ENCODE data around the gene RASGEF1C.
"Not testable (repeated sequence)": the region's sequence is repeated elsewhere in the genome, so short reads cannot be mapped to it uniquely, and the experiment has no call there.

The RASGEF1C gene

GRCh38 chr5:180098991-180099732, 109.8 kb downstream of the RASGEF1C start:
- DNase-seq: peak; percentile 26

DNA sequence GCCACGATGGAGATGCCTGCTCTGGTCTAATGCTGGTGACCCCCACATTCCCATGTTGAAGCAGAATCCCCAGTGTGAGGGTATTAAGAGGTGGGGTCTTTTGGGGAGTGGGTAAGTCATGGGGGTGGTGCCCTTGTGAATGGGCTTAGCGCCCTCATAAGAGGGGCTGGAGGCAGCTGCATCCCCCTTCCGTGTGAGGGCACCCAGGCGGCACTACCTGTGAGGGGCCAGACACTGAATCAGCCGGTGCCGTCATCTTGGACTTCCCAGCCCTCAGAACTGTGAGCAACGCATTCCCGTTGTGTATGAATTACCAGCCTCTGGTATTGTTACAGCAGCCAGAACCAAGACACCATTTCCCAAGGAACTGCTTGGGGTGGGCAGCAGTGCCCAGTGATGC, 110.5 kb downstream of the RASGEF1C start:
- peak; percentile 23 for DNase-seq

DNA sequence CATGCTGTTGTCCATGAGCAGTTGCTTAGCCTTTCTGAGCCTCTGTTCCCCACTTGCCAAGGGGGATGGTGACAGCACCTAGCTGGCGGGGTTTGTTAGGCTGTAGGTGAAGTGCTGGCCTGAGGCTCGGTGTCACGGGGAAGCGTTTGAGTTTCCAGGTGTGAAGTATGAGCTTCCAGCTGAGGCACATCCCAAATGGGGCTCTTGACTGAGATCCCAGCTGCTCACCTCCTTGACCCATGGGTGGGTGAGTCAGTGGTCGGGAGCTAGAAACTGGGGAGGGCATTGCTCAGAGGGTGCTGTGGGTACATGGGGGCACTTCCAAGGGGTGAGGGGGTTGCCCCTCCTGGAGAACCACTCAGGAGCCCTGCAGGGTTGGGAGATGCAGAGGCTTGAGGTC, 111.1 kb downstream of the RASGEF1C start:
- DNase-seq: no peak

- peak; percentile 37 for DNase-seq
Measured at GRCh38 chr5:180097163-180097894, 111.7 kb downstream of the RASGEF1C start.

DNA sequence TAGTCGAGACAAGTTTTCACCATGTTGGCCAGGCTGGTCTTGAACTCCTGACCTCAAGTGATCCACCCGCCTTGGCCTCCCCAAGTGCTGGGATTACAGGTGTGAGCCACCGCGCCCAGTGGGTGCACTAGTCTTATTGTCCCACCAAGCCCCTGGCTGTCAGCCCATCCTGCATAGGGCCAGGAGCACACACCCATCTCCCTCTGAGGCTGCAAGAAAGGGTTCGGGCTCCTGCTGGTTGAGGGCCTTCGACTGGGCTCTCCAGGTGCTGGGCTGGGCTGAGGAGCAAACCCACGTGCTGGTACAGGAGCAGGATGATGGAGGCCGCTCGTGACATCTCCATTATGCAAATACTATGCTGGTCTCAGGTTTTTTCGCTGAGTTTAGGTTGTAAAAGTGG, 112.4 kb downstream of the RASGEF1C start:
- peak; percentile 30 for DNase-seq

DNA sequence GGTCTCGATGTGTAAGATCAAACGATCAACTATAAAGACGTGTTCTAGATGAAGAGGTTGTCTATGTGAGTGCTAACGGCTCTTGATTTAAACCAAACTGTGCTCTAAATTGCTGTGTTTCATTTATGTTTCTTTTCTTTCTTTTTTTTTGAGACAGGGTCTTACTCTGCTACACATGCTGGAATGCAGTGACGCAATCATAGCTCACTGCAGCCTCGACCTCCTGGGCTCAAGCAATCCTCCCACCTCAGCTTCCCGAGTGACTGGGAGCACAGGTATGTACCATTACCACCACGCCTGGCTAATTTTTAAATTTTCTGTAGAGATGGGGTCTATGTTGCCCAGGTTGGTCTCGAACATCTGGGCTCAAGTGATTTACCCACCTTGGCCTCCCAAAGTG, 113.5 kb downstream of the RASGEF1C start:
- DNase-seq: no peak

GRCh38 chr5:180093651-180094382, 115.2 kb downstream of the RASGEF1C start:
- no peak for DNase-seq

DNA sequence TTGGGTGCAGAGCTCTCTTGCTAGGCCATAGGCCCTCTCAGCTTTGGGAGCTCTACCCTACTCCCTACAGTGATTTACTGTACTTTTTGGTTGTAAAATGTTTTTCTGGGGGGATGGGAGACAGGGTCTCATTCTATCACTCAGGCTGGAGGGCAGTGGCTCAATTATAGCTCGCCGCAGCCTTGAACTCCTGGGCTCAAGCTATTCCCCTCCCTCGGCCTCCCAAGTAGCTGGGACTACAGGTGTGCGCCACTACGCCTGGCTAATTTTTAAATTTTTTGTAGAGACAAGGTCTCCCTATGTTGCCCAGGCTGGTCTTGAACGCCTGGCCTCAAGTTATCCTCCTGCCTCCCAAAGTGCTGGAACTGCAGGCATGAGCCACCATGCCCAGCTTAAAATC, 115.8 kb downstream of the RASGEF1C start:
- no peak for DNase-seq

GRCh38 chr5:180090769-180091546, 118.1 kb downstream of the RASGEF1C start:
- DNase-seq: no peak

- peak; percentile 94 for DNase-seq
Measured at GRCh38 chr5:180090098-180090768, 118.8 kb downstream of the RASGEF1C start.

GRCh38 chr5:180089628-180090027, 119.4 kb downstream of the RASGEF1C start:
- not testable (repeated sequence) for DNase-seq

- no peak for DNase-seq
Measured at GRCh38 chr5:180088561-180088960, 120.5 kb downstream of the RASGEF1C start.

DNA sequence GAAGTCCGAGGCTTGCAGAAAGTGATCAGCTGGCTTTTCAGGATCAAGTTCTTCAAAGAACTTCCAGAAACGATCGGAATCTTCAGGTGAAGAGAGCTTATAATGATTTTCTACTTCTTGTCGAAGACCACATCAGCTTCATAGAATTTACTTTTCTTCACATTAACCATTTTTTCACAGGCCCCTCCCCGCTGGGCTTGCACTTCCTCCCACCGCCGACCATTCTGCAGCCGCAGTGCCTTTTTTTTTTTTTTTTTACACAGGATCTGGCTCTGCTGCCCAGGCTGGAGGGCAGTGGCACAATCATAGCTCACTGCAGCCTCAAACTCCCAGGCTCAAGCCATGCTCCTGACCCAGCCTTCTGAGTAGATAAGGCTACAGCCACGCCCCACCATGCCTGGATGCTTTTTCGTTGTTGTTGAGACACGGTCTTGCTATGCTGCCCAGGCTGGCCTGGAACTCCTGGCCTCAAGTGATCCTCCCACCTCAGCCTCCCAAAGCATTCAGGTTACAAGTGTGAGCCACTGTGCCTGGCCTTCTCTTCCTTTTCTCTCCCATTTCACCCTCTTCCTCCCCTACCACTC, 122.1 kb downstream of the RASGEF1C start:
- no peak for DNase-seq

DNA sequence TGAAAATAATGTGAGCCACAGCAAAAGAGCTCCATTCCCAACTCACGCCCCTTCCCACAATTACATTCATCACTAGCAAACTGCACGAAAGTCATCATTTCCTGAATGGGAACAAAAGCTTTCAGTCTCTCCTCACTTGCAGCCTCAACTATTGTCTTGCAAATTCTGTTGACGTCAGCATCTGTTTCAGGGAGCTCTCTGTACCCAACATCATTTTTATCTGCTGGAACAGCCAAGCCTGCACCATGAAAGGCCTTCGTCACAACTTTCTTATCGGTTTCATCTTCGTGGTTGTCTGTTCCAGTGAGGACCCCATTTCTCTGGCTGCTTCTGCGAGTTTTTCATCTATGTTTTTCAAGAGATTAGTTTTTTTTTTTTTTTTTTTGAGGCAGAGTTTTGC, 123.2 kb downstream of the RASGEF1C start:
- DNase-seq: no peak

DNA sequence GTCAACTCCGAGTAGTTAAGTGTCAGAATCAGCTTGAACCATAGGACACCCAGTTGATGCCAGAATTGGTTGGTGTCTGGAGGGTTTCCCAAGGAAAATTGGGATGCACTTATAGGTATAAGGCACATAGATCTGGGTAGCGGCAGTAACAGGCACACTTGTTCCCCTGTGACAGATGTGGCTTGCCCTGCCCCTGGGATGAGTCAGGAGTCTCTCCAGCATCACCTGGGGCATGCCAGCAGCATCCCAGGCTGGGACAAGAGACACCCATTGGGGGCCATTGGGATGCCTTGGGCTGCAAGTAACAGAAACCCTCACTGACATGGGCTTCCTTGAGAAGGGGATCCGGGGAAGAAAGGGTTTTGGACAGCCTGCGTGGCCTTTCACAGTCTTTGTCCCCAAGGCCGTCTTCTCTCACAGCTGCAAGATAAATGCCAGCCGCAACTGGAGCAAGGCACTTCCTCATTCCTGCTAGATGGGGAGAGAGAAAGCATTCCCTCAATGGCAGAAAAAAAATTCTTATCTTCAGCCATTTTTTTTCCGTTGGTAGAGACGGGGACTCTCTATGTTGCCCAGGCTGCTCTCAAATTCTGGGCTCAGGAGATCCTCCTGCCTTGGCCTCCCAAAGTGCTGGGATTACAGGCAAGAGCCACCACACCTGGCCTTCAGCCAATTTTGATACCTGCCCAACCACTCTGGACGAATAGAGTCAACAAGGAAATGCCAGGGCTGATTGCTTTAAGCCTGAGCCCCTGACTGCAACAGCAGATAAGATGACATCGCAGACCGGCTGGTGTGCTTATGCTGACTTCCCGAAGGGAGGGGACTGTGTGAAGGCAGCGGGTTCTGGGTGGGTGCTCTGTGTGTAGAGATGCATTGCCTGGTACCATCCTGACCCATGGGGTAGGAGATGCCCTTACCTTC, 124.1 kb downstream of the RASGEF1C start:
- DNase-seq: no peak

DNA sequence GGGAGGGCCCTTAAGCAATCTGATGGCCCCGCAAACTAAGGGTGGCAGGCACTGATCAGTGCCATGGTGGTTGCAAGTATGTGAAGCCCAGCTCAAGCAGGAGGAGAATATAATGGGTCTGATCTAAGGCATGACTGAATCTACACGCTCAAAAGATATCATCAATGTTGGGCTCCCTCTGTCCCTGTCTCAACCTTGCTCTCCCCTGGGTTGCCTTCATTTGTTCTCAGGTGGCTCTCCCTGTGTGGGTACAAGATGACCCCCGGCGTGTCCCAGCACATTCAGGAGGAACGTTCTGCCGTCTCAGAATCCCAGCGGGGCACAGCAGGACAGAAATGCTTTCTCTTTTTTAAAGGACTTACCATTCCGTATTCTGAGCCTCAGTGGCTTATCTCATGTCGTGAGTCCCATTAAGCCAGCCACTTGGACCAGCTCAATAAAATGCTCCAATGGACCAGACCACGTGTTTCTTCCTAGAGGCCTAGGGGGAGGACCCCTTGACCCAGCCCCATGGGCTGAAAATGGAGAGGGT, 125.4 kb downstream of the RASGEF1C start:
- DNase-seq: no peak

DNA sequence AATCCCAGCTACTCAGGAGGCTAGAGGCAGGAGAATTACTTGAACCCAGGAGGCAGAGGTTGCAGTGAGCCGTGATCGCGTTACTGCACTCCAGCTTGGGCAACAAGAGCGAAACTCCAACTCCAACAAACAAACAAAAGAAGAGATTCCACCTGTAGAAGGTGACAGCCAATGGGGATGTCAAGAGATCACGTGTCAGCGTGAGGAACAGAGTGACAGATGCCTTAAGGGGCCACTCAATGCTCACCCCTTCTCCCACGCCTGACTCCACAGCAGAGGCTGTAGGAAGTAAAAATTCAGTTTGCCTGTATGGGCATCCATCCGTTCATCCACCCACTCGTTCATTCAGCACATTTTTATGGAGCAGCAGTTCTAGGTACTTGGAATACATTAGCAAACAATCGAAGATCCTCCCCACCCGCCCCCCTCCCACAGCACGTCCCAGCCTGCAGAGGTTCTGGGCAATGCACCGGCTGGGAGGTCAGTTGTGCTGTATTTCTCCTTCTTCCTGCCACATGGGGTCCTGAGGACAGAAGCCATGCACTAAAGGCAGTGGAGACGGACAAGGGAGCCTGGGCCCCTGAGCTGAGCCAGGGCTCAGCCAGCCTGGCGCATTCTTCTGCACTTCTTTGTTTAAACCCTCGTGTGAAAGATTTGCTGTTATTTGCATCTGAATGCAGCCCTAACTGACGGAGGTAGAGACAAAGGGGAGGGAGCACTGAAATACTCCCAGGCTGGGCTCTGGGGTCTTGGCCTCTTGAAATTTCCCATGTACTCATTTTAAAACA, 126.2 kb downstream of the RASGEF1C start:
- no peak for DNase-seq

DNA sequence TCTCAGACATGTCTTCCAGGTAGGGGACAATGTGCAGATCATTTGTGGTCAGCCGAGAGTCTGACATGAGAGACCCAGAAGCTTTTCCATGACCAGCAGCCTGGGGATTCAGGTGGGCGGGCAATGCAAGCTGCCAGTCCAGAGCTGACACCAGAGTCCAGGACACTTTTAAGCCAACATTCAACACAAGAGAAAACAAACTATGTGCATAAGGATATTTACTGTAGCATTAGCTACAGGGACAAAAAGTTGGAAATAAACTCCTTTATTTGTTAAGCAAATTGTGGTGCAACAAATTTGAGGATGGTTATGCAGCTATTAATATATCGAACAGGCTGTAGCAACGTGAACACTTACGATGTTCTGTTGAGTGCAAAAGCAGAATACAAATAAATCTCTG, 127.5 kb downstream of the RASGEF1C start:
- DNase-seq: no peak

DNA sequence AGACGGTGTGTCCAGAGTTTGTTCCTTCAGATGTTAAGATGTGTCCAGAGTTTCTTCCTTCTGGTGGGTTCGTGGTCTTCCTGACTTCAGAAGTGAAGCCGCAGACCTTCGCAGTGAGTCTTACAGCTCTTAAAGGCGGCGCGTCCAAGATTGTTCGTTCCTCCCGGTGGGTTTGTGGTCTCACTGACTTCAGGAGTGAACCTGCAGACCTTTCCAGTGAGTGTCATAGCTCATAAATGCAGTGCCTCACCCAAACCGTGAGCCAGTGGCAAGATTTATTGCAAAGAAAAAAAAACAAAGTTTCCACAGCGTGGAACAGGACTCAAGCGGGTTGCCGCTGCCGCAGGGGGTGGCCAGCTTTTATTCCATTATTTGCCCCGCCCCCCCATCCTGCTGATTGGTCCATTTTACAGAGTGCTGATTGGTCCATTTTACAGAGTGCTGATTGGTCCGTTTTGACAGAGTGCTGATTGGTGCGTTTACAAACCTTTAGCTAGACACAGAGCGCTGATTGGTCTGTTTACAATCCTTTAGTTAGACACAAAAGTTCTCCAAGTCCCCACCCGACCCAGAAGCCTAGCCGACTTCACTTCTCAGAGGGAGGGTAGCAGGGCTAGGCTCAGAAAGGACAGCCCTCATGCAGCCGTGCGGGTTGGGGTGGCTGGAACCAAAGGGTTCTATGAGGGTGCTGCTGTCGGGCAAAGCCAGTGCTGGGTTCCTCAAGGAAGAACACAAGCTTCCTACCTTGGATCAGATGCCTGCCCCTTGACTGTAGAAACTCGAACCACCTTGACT, 128.3 kb downstream of the RASGEF1C start:
- peak; percentile 62 for DNase-seq
